Measurements from ENCODE around the gene RHOJ.
"Not testable (repeated sequence)": the region's sequence is repeated elsewhere in the genome, so short reads cannot be mapped to it uniquely, and the experiment has no call there.

The RHOJ gene

GRCh38 chr14:63269561-63270225 lies 65.5 kb downstream of the RHOJ start:
- no peak for DNase-seq

DNA sequence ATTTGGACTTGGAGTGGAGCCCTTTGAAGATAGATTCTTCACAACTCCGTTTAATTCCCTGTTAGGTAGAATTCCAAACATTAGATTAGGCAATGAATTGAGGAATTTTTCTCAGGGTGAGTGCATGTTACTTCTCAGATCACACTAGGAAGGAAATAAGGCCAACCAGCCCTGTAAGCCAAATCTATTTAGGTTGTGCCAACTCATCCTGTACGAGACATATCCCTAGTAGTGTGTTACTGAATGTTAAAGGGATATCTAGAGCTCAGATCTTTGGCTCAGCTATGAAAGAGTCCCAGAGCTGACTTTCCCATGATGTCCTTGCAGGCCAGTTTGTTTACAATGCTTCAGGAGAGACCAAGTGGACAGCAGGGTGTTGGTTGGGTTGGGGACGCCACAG lies 68.9 kb downstream of the RHOJ start:
- no peak for DNase-seq

DNA sequence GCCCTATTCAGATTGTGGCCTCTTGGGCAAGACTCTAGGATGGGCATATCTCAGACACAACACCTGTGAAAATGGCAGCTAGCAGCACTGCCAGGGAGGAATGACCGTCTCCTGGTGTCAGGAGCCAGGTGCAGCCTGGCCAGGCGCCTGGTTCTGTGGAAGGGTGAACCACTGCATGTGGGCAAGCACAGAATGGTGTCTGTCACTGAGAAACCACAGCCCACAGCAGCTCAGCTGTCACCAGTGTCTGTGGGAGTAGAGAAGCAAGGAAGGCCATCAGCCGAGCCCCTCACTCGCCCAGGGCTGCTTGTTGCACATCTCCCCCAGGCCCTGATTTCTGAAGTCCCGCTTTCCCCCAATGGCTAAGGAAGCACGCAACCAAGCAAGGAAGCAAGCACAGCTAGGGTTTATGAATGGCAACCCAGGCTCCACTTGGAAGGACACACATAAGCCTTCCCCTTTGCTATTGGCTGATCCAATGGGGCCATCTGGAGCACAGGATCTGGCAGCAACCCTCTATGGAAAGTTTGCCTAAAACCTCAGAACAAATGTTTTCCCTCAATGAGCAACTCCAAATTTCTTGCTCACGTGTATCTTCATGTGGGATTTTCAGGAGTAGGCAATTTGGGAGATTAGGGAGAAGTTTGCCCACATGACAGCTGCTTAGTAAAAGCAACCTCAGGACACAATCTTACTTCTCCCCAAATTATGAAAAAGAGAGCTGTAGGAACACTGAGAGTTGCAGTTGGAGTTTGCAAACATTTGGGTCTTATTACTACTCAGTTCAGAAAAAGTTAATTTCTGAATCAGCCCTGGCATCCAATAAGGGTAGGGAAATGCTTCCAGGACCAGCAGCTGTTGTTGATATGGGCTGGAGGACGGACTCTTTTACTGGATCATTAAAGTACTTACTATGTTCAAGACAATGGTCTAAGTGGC lies 69.7 kb downstream of the RHOJ start:
- no peak for DNase-seq

DNA sequence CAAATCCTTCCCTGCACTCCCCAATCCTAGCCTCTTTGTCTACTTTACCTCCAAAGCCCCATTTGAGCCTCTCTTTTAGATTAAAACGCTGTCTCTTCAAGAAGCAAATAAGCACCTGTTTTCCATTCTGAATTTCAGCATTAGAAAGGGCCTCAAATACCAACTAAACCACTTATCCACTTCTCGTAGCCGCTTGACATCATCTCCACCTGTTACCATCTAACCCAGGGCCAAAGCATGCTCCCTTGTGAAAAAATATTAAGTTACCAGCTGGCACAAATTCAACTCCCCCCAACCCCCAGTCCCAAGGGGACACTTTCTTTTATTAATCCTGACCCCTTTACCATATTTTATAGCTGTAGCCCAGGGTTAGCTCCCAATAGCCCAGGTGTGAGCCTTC lies 71.4 kb downstream of the RHOJ start:
- peak; percentile 74 for DNase-seq

DNA sequence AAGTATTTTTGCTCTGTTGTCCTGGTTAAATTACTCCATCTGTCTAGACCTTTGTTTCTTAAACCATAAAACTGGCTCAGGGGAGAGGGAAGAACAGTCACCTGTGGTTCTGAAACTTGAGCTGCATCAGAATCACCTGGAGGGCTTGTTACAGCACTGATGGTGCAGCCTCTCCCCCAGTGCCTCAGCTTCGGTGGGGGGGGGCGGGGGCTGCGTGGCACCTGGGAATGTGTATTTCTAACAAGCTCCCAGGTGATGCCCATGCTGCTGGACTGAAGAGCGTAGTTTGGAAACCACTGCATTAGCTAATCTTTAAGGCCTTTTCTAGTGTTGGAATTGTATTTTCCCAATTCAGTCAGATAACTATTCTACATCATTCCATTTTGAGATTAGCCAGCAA lies 71.8 kb downstream of the RHOJ start:
- no peak for DNase-seq

GRCh38 chr14:63276492-63277342 lies 72.5 kb downstream of the RHOJ start:
- peak; percentile 48 for DNase-seq

DNA sequence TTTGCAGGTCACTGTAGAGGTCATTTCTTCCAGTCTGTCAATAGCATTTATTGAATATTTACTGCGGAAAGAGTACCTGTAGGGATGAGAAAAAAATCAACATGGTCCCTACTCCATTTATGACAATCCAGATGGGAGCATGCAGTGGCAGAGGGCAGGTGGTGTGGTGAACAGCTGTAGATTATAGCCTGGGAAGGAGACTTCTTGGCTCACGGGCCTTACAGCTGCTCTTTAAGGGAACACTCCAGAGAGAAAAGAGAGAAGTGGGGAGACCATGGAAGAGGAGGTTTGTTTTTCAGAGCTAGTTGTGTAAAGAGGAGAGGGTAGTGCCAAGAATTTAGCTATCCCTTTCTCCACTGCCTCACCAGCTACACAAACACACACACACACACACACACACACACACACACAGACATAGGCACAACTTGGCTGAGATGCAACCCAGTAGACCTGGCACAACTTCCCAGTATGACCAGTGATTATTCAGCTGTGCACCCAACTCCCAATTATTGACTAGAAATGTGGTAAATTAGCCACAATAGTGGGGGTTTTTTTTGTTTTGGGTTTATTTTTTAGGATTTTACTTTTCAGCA lies 73.4 kb downstream of the RHOJ start:
- peak; percentile 67 for DNase-seq

- not testable (repeated sequence) for DNase-seq
These were observed 75.7 kb downstream of the RHOJ start for GRCh38 chr14:63279933-63280332.

DNA sequence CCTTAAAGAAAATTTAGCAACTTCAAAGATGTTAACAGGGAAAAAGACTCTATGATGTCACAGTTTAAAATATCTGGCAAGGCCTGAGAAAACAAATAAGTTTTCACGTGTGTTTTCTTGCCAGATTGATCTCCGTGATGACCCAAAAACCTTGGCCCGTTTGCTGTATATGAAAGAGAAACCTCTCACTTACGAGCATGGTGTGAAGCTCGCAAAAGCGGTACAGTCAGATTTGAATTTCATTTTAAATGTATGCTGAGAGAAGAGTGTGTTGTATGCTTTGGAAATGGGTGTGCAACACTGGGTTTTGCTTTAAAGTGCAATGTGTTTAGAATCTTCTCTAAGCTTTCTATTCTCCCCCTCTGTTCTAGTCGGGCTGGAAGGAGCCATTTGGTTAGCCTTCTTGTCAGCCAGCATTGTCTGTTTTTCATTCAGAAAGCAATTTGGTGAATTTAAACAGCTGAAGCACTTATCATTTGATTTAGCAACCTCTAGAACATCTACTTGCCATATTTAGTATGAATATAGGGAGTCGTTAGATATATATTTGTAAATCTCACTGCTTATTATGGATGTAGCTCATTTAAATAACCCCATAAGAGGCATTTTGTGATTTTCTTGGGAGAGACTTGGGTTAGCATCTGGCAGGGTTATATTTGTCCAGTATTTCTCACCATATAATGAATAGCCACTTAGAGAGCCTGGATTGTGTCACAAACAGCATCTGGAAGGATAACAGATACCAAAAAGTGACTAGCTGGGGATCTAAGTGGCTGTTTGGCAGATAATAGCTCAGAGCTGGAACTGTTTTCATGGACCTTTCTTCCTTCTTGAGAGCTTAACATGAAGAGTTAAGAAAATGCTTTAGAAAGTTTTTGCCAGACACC lies 79.0 kb downstream of the RHOJ start:
- DNase-seq: no peak

GRCh38 chr14:63283884-63284248 lies 79.6 kb downstream of the RHOJ start:
- DNase-seq: no peak

DNA sequence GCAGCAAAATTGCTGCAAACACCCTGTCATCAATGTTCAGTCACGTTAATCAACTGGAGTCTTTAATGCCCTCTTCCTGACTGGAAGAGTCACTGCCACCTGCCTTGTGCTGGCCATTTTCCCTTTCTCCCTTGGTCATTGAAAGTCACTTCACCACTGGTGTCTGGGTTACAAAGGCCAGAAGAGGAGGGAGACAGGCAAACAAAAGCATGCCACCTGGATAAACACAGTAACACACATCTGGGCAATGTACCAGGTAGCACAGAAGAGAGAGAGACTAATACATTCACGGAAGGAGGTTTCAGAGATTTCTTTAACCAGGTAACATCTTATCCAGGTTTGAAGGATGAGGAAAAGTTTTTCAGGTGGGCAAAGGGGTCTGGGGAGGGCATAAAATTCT lies 81.8 kb downstream of the RHOJ start:
- peak; percentile 81 for DNase-seq

DNA sequence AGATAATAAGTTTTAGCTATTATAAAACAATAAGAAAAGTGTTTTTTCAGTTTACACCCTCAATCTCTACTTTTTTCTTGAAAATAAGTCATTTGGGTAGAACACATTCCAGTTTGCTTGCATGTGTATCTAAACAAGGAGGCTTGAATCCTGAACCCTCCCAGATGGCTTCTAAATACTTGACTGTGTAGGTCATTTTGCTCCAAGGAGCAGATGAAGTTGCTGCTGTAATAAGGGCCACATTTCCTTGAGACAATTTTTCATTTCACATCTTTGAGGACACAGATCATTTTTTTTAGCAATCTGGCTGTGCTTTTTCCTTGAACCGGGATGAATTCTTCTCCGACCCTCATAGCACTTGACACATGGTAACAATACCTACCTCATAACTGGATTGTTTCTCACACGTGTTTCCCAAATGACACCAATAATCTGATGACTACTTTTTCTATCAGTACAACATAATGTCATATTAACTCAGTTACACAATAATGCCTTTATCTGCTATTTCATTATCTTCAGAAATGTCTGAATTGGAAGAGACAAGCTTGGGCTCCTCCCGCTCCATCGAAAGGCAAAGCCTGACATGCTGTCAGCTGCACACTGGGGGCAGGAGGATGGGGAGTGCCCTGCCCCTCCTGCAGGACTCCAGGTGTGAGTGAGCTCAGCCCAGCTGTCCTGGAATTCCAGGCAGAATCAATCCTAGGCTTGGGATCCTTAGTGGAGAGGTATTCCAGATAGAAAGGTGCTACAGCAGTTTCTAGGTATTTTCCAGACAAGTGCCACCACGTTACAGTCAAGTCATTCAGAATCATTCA lies 83.6 kb downstream of the RHOJ start:
- DNase-seq: no peak

DNA sequence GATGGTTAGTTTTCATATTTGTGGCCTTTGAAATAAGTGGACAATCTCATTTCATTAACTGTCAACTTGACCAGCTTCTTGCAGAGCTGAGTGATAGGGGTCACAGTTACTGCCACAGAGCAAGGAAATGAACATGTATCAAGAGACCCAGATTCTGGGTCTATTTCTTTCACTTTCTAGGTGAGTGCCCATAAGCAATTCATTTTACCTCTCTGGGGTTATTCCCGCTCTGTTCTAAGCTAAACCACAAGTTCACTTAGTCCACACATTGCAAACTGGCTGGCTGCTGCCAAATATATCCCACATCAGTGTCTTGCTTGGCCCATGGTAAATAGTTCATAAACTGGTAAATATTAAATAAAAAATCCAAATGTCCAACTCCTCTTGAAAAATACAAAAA lies 84.6 kb downstream of the RHOJ start:
- no peak for DNase-seq

GRCh38 chr14:63290741-63291430 lies 86.6 kb downstream of the RHOJ start:
- DNase-seq: no peak

DNA sequence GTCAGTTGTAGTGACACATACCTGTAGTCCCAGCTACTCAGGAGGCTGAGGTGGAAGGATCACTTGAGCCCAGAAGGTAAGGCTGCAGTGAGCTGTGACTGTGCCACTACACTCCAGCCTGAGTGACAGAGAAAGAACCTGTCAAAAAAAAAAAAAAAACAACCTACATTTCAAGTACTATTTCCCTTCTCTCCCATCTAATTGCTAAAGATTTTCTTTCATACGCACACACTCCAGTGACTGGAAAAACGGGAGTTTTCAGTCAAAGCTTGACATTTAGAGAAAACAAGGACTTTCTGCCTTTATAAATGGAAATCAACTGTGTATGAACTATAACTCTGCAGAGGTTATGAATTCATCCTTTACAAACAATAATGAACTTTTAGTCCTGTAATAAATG lies 88.6 kb downstream of the RHOJ start:
- DNase-seq: no peak

GRCh38 chr14:63295231-63295685 lies 91.0 kb downstream of the RHOJ start:
- no peak for DNase-seq

DNA sequence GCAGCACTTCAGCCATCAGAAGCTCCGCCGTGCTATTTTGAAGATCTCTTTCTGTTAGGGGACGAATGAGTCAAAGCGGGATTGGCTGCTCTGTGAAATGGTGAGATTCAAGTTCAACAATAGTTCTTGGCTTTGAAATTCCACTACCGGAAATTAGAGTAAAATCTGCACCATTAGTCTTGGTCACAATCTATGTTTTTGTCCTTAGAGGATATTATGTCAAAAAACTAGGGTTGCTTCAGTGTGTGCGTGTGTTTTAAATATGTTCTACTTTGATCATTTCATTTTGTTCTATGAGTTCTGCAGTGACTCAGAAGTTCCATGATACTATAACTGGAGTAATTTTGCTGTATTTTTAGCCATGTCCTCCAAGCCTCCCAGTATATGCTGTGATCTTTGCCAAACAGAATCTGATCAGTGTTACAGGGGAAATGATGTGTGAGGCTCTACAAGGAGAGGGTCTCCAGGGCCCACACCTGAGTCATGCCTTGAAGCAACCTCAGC lies 91.9 kb downstream of the RHOJ start:
- DNase-seq: no peak

- no peak for DNase-seq
These were observed 93.3 kb downstream of the RHOJ start for GRCh38 chr14:63297372-63298063.

- no peak for DNase-seq
These were observed 95.3 kb downstream of the RHOJ start for GRCh38 chr14:63299351-63300110.

All from NCI-H1092 (cell line).